Upper lobe of left lung (tissue), 4 donors: Measurements from ENCODE around the gene ARID1B.

ENCODE experiments used
- EP300 ChIP-seq, 4 donors: sonication (generic); formaldehyde crosslinking; IDR thresholded peaks; one replicate each; pipeline ENCODE4 v1.5.1; 2017; ENCODE audit warnings: antibody characterized with exemption in 4 of 4, control low read depth in 2 of 4
- POLR2A ChIP-seq, 4 donors: fragments of 450-650 bp; IDR thresholded peaks; one replicate each; pipeline ENCODE4 v1.5.1; 2016 to 2017; ENCODE audit warnings: antibody characterized with exemption in 4 of 4, mild to moderate bottlenecking in 2 of 4
- POLR2AphosphoS5 ChIP-seq, 2 donors: sonication (generic); formaldehyde crosslinking; IDR thresholded peaks; one replicate each; pipeline ENCODE4 v1.5.1; 2017; ENCODE audit warnings: antibody characterized with exemption in 2 of 2
- TF ChIP-seq, protein P1 (sequence below), 6 experiments: fragments of 450-650 bp in 4 of 6; fragments of 200-600 bp in 2 of 6; sonication (generic) in 2 of 6; IDR thresholded peaks; one replicate each; pipeline ENCODE4 v1.5.1; 2016 to 2019; ENCODE audit warnings: antibody characterized with exemption in 6 of 6

DNA sequence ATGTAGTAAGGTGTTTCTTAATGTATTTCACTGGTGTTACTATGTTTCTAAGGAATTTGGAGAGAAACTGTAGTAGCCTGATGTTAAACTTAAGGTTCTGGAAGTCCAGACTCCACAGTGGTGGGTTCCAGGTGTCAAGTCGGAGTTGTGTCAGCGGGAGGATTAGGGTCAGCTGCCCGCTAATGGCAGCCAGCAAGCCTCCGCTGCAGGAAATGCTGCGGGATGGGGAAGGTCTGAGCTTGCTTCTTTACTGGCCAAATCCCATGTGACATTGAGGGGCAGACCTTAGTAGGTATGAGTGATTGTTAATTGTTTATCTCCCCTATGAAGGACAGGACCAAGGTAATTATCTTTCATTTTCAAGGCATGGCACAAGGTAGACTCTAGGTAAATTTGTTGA, 3.7 kb upstream of the ARID1B start:
- TF ChIP-seq, protein P1, sequence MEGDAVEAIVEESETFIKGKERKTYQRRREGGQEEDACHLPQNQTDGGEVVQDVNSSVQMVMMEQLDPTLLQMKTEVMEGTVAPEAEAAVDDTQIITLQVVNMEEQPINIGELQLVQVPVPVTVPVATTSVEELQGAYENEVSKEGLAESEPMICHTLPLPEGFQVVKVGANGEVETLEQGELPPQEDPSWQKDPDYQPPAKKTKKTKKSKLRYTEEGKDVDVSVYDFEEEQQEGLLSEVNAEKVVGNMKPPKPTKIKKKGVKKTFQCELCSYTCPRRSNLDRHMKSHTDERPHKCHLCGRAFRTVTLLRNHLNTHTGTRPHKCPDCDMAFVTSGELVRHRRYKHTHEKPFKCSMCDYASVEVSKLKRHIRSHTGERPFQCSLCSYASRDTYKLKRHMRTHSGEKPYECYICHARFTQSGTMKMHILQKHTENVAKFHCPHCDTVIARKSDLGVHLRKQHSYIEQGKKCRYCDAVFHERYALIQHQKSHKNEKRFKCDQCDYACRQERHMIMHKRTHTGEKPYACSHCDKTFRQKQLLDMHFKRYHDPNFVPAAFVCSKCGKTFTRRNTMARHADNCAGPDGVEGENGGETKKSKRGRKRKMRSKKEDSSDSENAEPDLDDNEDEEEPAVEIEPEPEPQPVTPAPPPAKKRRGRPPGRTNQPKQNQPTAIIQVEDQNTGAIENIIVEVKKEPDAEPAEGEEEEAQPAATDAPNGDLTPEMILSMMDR (IDR thresholded peaks at IDR 0.05) = no peak
- TF ChIP-seq POLR2A (IDR thresholded peaks at IDR 0.05) = no peak
- TF ChIP-seq POLR2AphosphoS5 (IDR thresholded peaks at IDR 0.05) = no peak
- TF ChIP-seq EP300 (IDR thresholded peaks at IDR 0.05) = no peak
